GM12864 (cell line): ENCODE measurements around the gene MR1.

Source experiments
- DNase-seq: peaks from one replicate; pipeline ENCODE4 v3.0.0-alpha.2; 2011; ENCODE audit warnings: low read depth
- H3K4me3 ChIP-seq: 2 replicates; pipeline ENCODE4 v1.5.1; 2011; ENCODE audit warnings: mild to moderate bottlenecking, low read depth, low read length, control low read depth
- CTCF ChIP-seq: IDR thresholded peaks from 2 replicates; pipeline ENCODE4 v1.5.1; 2011; ENCODE audit warnings: low read depth, mild to moderate bottlenecking, moderate library complexity, low read length, control low read depth, inconsistent platforms; ENCODE audit errors: missing control alignments

Gene MR1

GRCh38 chr1:181086926-181087325 is 53.1 kb downstream of the MR1 start:
- no peak for DNase-seq
- no peak for TF ChIP-seq CTCF
- peak overlapping the region; percentile 94; the same call in 1 of the 2 replicates for H3K4me3 ChIP-seq

GRCh38 chr1:181087400-181087901 is 53.7 kb downstream of the MR1 start:
- H3K4me3 ChIP-seq: peak overlapping the region; percentile 94

GRCh38 chr1:181088079-181089016 is 54.6 kb downstream of the MR1 start, which contains the start of gene IER5:
Gene IER5, plus strand, starts transcription at chr1:181088700. Its CDS starts 203 bp downstream, at chr1:181088903.
- DNase-seq: peak; percentile 93
- peak within 1 kb of the TSS; percentile 94 for H3K4me3 ChIP-seq
- TF ChIP-seq CTCF: no peak

More at GRCh38 chr1:181087400-181087901, 53.7 kb downstream of the MR1 start:
- DNase-seq: peak; percentile 56
- no peak for TF ChIP-seq CTCF

- DNase-seq: no peak
- H3K4me3 ChIP-seq: peak overlapping the region; percentile 94
- TF ChIP-seq CTCF: no peak
Observed at GRCh38 chr1:181089017-181089675, 55.4 kb downstream of the MR1 start.

- DNase-seq: peak; percentile 55
- H3K4me3 ChIP-seq: peak overlapping the region; percentile 94
- TF ChIP-seq CTCF: peak; percentile 9
Observed at GRCh38 chr1:181089676-181090544, 56.1 kb downstream of the MR1 start.

GRCh38 chr1:181090641-181091126 is 56.9 kb downstream of the MR1 start:
- no peak for TF ChIP-seq CTCF
- peak overlapping the region; percentile 94 for H3K4me3 ChIP-seq
- peak; percentile 51 for DNase-seq
